HepG2 (cell line): ENCODE results near the gene BTBD19. TPM values are rescaled to one million over a fixed set of nuclear protein-coding genes. Genes with fewer than 3 reads are reported as not detected.

Experiments used
- AHR ChIP-seq: IDR thresholded peaks from 2 replicates; pipeline ENCODE4 v1.6.1; 2018; ENCODE audit warnings: missing genetic modification reagents, missing compliant biosample characterization
- ATF5 ChIP-seq: sonication (generic); formaldehyde crosslinking; IDR thresholded peaks from 2 replicates; pipeline ENCODE4 v1.4.0; 2020; ENCODE audit warnings: mild to moderate bottlenecking, low read depth, missing genetic modification reagents
- CBX5 ChIP-seq: sonication (generic); formaldehyde crosslinking; IDR thresholded peaks from 2 replicates; pipeline ENCODE4 v1.4.0; 2020; ENCODE audit warnings: missing genetic modification reagents, borderline replicate concordance
- E2F2 ChIP-seq: sonication (generic); formaldehyde crosslinking; IDR thresholded peaks from 2 replicates; pipeline ENCODE4 v1.4.0; 2020; ENCODE audit warnings: missing genetic modification reagents, borderline replicate concordance
- GFI1 ChIP-seq: sonication (generic); formaldehyde crosslinking; IDR thresholded peaks from 2 replicates; pipeline ENCODE4 v1.5.0; 2020; ENCODE audit warnings: missing genetic modification reagents, mild to moderate bottlenecking, borderline replicate concordance
- MED8 ChIP-seq: sonication (generic); formaldehyde crosslinking; IDR thresholded peaks from 2 replicates; pipeline ENCODE4 v1.8.1; 2023; ENCODE audit warnings: mild to moderate bottlenecking, missing genetic modification reagents; ENCODE audit not compliant: insufficient replicate concordance
- NFIB ChIP-seq: sonication (generic); formaldehyde crosslinking; IDR thresholded peaks from 2 replicates; pipeline ENCODE4 v1.9.0; 2021; ENCODE audit warnings: missing genetic modification reagents, mild to moderate bottlenecking, borderline replicate concordance
- PBX3 ChIP-seq: sonication (generic); formaldehyde crosslinking; IDR thresholded peaks from 2 replicates; pipeline ENCODE4 v1.8.1; 2023; ENCODE audit warnings: missing genetic modification reagents, inconsistent platforms, borderline replicate concordance
- PHF8 ChIP-seq: sonication (generic); formaldehyde crosslinking; IDR thresholded peaks from 2 replicates; pipeline ENCODE4 v1.5.0; 2020; ENCODE audit warnings: missing genetic modification reagents
- PLRG1 ChIP-seq: fragments of 450-650 bp; conservative IDR thresholded peaks from 2 replicates; pipeline ENCODE4 v1.6.1; 2016
- SIN3A ChIP-seq: IDR thresholded peaks from 2 replicates; pipeline ENCODE4 v1.6.1; 2011; ENCODE audit warnings: low read depth, mild to moderate bottlenecking, control low read depth, low read length, borderline replicate concordance
- ZBTB2 ChIP-seq: sonication (generic); formaldehyde crosslinking; IDR thresholded peaks from 2 replicates; pipeline ENCODE4 v1.8.0; 2022; ENCODE audit warnings: low read depth, missing genetic modification reagents
- ZFP1 ChIP-seq: IDR thresholded peaks from 2 replicates; pipeline ENCODE4 v1.6.1; 2016
- ZNF20 ChIP-seq: sonication (generic); formaldehyde crosslinking; IDR thresholded peaks from 2 replicates; pipeline ENCODE4 v1.4.0; 2020; ENCODE audit warnings: mild to moderate bottlenecking, moderate library complexity, missing genetic modification reagents
- ZNF280B ChIP-seq: sonication (generic); formaldehyde crosslinking; IDR thresholded peaks from 2 replicates; pipeline ENCODE4 v1.5.0; 2020; ENCODE audit warnings: missing genetic modification reagents, mild to moderate bottlenecking, borderline replicate concordance
- ZNF382 ChIP-seq: sonication (generic); formaldehyde crosslinking; IDR thresholded peaks from 2 replicates; pipeline ENCODE4 v1.5.0; 2020; ENCODE audit warnings: missing genetic modification reagents, mild to moderate bottlenecking, borderline replicate concordance
- ZNF431 ChIP-seq: sonication (generic); formaldehyde crosslinking; IDR thresholded peaks from 2 replicates; pipeline ENCODE4 v1.9.0; 2022; ENCODE audit warnings: missing genetic modification reagents, low read depth, mild to moderate bottlenecking, borderline replicate concordance
- ZNF510 ChIP-seq: sonication (generic); formaldehyde crosslinking; IDR thresholded peaks from 2 replicates; pipeline ENCODE4 v1.4.0; 2020; ENCODE audit warnings: low read depth, mild to moderate bottlenecking, missing genetic modification reagents
- ZNF678 ChIP-seq: sonication (generic); formaldehyde crosslinking; IDR thresholded peaks from 2 replicates; pipeline ENCODE4 v1.4.0; 2020; ENCODE audit warnings: mild to moderate bottlenecking, missing genetic modification reagents
- ZNF704 ChIP-seq: sonication (generic); formaldehyde crosslinking; IDR thresholded peaks from 2 replicates; pipeline ENCODE4 v1.8.1; 2023; ENCODE audit warnings: mild to moderate bottlenecking, inconsistent platforms, moderate library complexity, missing genetic modification reagents, borderline replicate concordance
- ZSCAN29 ChIP-seq: sonication (generic); formaldehyde crosslinking; conservative IDR thresholded peaks from 2 replicates; pipeline ENCODE4 v1.4.0; 2020; ENCODE audit warnings: mild to moderate bottlenecking, missing genetic modification reagents
- polyA plus RNA-seq, 8 experiments: library from polyadenylated mRNA; depleted of rRNA in 3 of 8; stranded (reverse) in 7 of 8; unstranded in 1 of 8; fragments of >200 nt; fragmentation: Illumina TruSeq in 4 of 8; extraction: Trizol in 4 of 8; gene quantifications; 2 replicates each; pipeline versions ENCODE4 v1.2.1 to v1.2.3, GENCODE V29; 2011 to 2016; ENCODE audit warnings: low read depth in 4 of 8, missing spikeins in 1 of 8, mixed read lengths in 1 of 8; ENCODE audit not compliant: insufficient read depth in 1 of 8
- total RNA-seq, 5 experiments: library from RNA; depleted of rRNA; stranded (reverse); fragments of >200 nt; fragmentation: Illumina TruSeq; extraction: Trizol; gene quantifications; 2 replicates each; pipeline ENCODE4 v1.2.3, GENCODE V29; 2016; ENCODE audit warnings: low read depth in 1 of 5

Gene BTBD19
- total and polyA plus RNA-seq, 2 of the 13 experiments (the other 11 are each of a cell fraction or from before 2014, with no cell fraction given) = 2.7 to 6.7 TPM

- TF ChIP-seq ATF5 (CRISPR knock-in tag) (no peak), ZNF280B (CRISPR knock-in tag) (peak; percentile 35; the same call in 1 of the 2 replicates), ZNF431 (CRISPR knock-in tag) (no peak; the same call in 1 of the 2 replicates), ZNF704 (CRISPR knock-in tag) (0 out of 2 replicates have a peak, but pooled peaks have one; percentile 30), MED8 (CRISPR knock-in tag) (no peak), E2F2 (no peak), NFIB (CRISPR knock-in tag) (no peak), ZSCAN29 (CRISPR knock-in tag) (no peak), PBX3 (CRISPR knock-in tag) (no peak), SIN3A (0 out of 2 replicates have a peak, but pooled peaks have one; percentile 21), ZNF382 (CRISPR knock-in tag) (no peak), ZNF20 (CRISPR knock-in tag) (no peak; the same call in 1 of the 2 replicates), AHR (peak; percentile 69; the same call in 1 of the 2 replicates), ZNF510 (CRISPR knock-in tag) (0 out of 2 replicates have a peak, but pooled peaks have one; percentile 24), PHF8 (peak; percentile 67), ZFP1 (no peak), ZNF678 (no peak; the same call in 1 of the 2 replicates), PLRG1 (no peak), CBX5 (CRISPR knock-in tag) (peak; percentile 12; the same call in 1 of the 2 replicates), GFI1 (CRISPR knock-in tag) (no peak), ZBTB2 (peak; percentile 68)
Measured at GRCh38 chr1:44826375-44827196, 18.3 kb downstream of the BTBD19 start (continued).
